Right atrium auricular region (tissue), 2 donors: Measurements from ENCODE around the gene FAM83E. TPM values are rescaled to one million over a fixed set of nuclear protein-coding genes. Genes with fewer than 3 reads are reported as not detected.
A peak's percentile ranks its signal among the peaks of the same experiment; 100 is the strongest.
"Not testable (repeated sequence)": the region's sequence is repeated elsewhere in the genome, so short reads cannot be mapped to it uniquely, and the experiment has no call there.

ENCODE experiments used
- DNase-seq: peaks from one replicate; pipeline ENCODE4 v3.0.0-alpha.2; 2019; ENCODE audit warnings: low spot score
- H3K27ac ChIP-seq, 2 donors: fragments of 200-600 bp; sonication (generic); 1 replicate in 1 of 2; 2 replicates in 1 of 2; pipeline ENCODE4 v1.5.1; 2016 to 2019
- H3K27me3 ChIP-seq, 2 donors: fragments of 200-600 bp; sonication (generic); one replicate each; pipeline versions ENCODE4 v1.5.1 to v1.6.0; 2017 to 2019
- H3K36me3 ChIP-seq: fragments of 200-600 bp; sonication (generic); one replicate; pipeline ENCODE4 v1.5.1; 2016
- H3K4me1 ChIP-seq, 2 donors: fragments of 200-600 bp; sonication (generic); one replicate each; pipeline versions ENCODE4 v1.5.1 to v1.6.0; 2017 to 2019
- H3K4me3 ChIP-seq, 2 donors: fragments of 200-600 bp; sonication (generic); 1 replicate in 1 of 2; 2 replicates in 1 of 2; pipeline ENCODE4 v1.5.1; 2017 to 2019; ENCODE audit warnings: mild to moderate bottlenecking in 1 of 2, moderate library complexity in 1 of 2
- H3K9me3 ChIP-seq, 2 donors: fragments of 200-600 bp; sonication (generic); one replicate each; pipeline ENCODE4 v1.5.1; 2019
- CTCF ChIP-seq, 2 donors: fragments of 200-600 bp; sonication (generic); IDR thresholded peaks; one replicate each; pipeline ENCODE4 v1.5.1; 2019; ENCODE audit warnings: antibody characterized with exemption in 2 of 2
- total RNA-seq, 2 donors: library from RNA; depleted of rRNA; stranded (reverse); fragments of >200 nt; gene quantifications; one replicate each; pipeline ENCODE4 v1.1.0, GENCODE V29; 2016

Gene FAM83E
- total RNA-seq, 2 donors from 2014 or later = not detected

GRCh38 chr19:48591021-48591420 lies 23.9 kb downstream of the FAM83E start:
- no peak for DNase-seq
- Histone ChIP-seq H3K9me3 (no peaks in the 10 kb centered on the region), H3K4me3 (no peak overlapping the region), H3K27ac (no peak overlapping the region), H3K36me3 (no peaks in the 10 kb centered on the region), H3K27me3 (no peaks in the 10 kb centered on the region), H3K4me1 (peaks cover 0 to 4% of the 10 kb centered on the region in 2 donors)
- no peak for TF ChIP-seq CTCF (IDR thresholded peaks at IDR 0.05)

DNA sequence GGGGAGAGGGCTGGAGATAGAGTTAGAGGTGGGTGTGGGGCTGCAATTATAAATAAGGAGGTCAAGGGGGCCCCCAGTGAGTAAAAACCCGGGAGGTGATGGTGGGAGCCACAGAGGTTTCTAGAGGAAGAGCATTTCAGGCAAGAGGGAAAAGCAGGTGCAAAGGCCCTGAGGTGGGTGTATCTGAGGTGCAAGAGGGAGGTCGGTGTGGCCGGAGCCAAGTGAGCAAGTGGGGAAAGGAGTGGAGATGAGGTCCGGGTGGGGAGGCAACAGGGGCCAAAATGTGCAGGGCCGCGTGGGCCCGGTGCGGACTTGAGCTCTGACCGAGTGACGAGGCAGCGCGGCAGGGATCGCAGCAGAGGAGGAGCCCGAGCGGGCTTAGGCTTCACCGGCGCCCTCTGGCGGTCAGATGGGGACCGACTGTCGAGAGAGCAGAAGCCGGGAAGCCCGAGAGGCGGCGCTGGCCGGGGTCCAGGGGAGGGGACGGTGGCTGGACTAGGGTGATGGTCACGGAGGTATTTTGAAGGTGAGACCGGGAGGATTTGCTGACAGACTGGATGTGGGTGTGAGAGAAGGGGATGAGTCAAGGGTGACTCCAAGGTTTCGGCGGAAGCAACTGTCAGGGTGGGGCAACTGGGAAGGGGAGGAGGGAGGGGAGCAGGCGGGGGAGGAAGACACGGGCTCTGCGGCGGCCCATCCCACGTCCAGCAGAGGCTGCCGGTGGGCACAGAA lies 26.0 kb downstream of the FAM83E start:
- Histone ChIP-seq H3K9me3 (no peaks in the 10 kb centered on the region), H3K27ac (no peak overlapping the region), H3K36me3 (no peaks in the 10 kb centered on the region), H3K4me3 (peak overlapping the region; percentile 29 to 43), H3K4me1 (peaks cover 0 to 8% of the 10 kb centered on the region in 2 donors), H3K27me3 (no peaks in the 10 kb centered on the region)
- DNase-seq = peak; percentile 88
- peak; percentile 89 to 96 for TF ChIP-seq CTCF (IDR thresholded peaks at IDR 0.05)

- H3K9me3 ChIP-seq = no peaks in the 10 kb centered on the region
- no peak for DNase-seq
- H3K27ac ChIP-seq = no peak overlapping the region
- H3K4me1 ChIP-seq = peaks cover 0 to 12% of the 10 kb centered on the region in 2 donors
- H3K36me3 ChIP-seq = no peaks in the 10 kb centered on the region
- H3K27me3 ChIP-seq = no peaks in the 10 kb centered on the region
- no peak for TF ChIP-seq CTCF (IDR thresholded peaks at IDR 0.05)
- H3K4me3 ChIP-seq = no peak overlapping the region
Measured at GRCh38 chr19:48587387-48587786, 27.5 kb downstream of the FAM83E start.

DNA sequence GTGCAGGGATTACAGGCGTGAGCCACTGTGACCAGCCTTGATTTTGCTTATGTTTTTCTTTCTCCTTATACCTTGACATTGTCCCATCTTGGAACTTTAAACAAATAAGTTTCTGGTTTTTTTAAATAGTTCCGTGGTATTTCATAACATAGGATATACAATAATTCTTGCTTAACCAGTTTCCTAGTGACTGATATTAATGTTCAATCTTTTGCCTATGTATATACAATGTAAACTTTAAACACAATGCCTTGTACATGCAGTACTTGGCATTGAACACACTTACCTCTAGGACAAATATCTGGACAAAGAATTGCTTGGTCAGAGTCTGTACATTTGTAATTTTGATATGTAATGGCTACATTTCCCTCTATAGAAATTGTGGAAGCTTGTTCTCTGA lies 32.7 kb downstream of the FAM83E start:
- DNase-seq = no peak
- H3K4me3 ChIP-seq = no peak overlapping the region
- no peak for TF ChIP-seq CTCF (IDR thresholded peaks at IDR 0.05)
- H3K27ac ChIP-seq = no peak overlapping the region
- H3K36me3 ChIP-seq = no peaks in the 10 kb centered on the region
- no peaks in the 10 kb centered on the region for H3K9me3 ChIP-seq
- H3K27me3 ChIP-seq = no peaks in the 10 kb centered on the region
- peaks cover 0 to 8% of the 10 kb centered on the region in 2 donors for H3K4me1 ChIP-seq

GRCh38 chr19:48578891-48579290 lies 36.0 kb downstream of the FAM83E start:
- H3K27me3 ChIP-seq = no peaks in the 10 kb centered on the region
- no peak for DNase-seq
- H3K9me3 ChIP-seq = no peaks in the 10 kb centered on the region
- no peak for TF ChIP-seq CTCF (IDR thresholded peaks at IDR 0.05)
- H3K27ac ChIP-seq = no peak overlapping the region
- H3K4me1 ChIP-seq = peaks cover 0 to 4% of the 10 kb centered on the region in 2 donors
- H3K4me3 ChIP-seq = no peak overlapping the region
- no peaks in the 10 kb centered on the region for H3K36me3 ChIP-seq

DNA sequence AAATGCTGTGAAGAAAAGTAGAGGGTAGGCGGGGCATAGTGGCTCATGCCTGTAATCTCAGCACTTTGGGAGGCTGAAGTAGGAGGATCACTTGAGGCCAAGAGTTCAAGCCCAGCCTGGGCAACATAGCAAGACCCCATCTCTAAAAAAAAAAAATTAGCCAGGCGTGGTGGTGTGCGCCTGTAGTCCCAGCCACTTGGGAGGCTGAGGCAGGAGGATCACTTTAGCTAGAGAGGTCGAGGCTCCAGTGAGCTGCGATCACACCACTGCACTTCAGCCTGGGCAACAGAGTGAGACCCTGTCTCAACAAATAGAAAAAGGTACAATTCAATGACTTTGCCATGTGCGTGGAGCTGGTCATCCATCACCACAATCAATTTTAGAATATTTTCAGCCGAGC lies 37.0 kb downstream of the FAM83E start:
- H3K36me3 ChIP-seq, DNase-seq: not testable (repeated sequence)

More for the DNA sequence above, 37.0 kb downstream of the FAM83E start:
- H3K4me1 ChIP-seq, H3K9me3 ChIP-seq, H3K27ac ChIP-seq, H3K4me3 ChIP-seq, H3K27me3 ChIP-seq: not testable (repeated sequence)
